Measurements from ENCODE around the gene CLDND2. TPM values are rescaled to one million over a fixed set of nuclear protein-coding genes. Genes with fewer than 3 reads are reported as not detected.

The CLDND2 gene
- total RNA-seq, 1 donor from 2014 or later: 1.9 TPM

- DNase-seq (no peak), ATAC-seq (no peak)
- intact Hi-C loops (cut with DNase I): no loop called here
- Histone ChIP-seq H3K4me3 (no peak overlapping the region), H3K4me1 (peaks cover 7% of the 10 kb centered on the region), H3K36me3 (no peaks in the 10 kb centered on the region), H3K27ac (no peak overlapping the region), H3K9me3 (no peaks in the 10 kb centered on the region), H3K27me3 (ENCODE audit: low read depth) (peaks cover 5% of the 10 kb centered on the region)
- no peak for TF ChIP-seq CTCF (IDR thresholded peaks at IDR 0.05)
Measured at GRCh38 chr19:51333836-51334460, 34.9 kb downstream of the CLDND2 start.

GRCh38 chr19:51331716-51332115, 37.1 kb downstream of the CLDND2 start:
- no peak for DNase-seq
- intact Hi-C loops (cut with DNase I): no loop called here

GRCh38 chr19:51331193-51331592, 37.6 kb downstream of the CLDND2 start:
- Histone ChIP-seq H3K4me3 (no peak overlapping the region), H3K36me3 (no peaks in the 10 kb centered on the region), H3K9me3 (no peaks in the 10 kb centered on the region), H3K4me1 (peaks cover 13% of the 10 kb centered on the region), H3K27me3 (ENCODE audit: low read depth) (peaks cover 32% of the 10 kb centered on the region), H3K27ac (no peak overlapping the region)
- intact Hi-C loops (cut with DNase I): no loop called here
- DNase-seq (no peak), ATAC-seq (no peak)
- TF ChIP-seq CTCF (IDR thresholded peaks at IDR 0.05): no peak

More at GRCh38 chr19:51331716-51332115, 37.1 kb downstream of the CLDND2 start:
- no peak for ATAC-seq
- H3K9me3 ChIP-seq: no peaks in the 10 kb centered on the region
- peaks cover 27% of the 10 kb centered on the region for H3K27me3 ChIP-seq (ENCODE audit: low read depth)
- H3K36me3 ChIP-seq: no peaks in the 10 kb centered on the region
- H3K4me3 ChIP-seq: no peak overlapping the region
- TF ChIP-seq CTCF (IDR thresholded peaks at IDR 0.05): no peak
- H3K4me1 ChIP-seq: peaks cover 13% of the 10 kb centered on the region
- H3K27ac ChIP-seq: no peak overlapping the region

GRCh38 chr19:51330366-51330765, 38.4 kb downstream of the CLDND2 start:
- DNase-seq (no peak), ATAC-seq (no peak)
- Histone ChIP-seq H3K27ac (no peak overlapping the region), H3K4me3 (no peak overlapping the region), H3K27me3 (ENCODE audit: low read depth) (peaks cover 38% of the 10 kb centered on the region), H3K4me1 (peaks cover 13% of the 10 kb centered on the region), H3K36me3 (no peaks in the 10 kb centered on the region), H3K9me3 (no peaks in the 10 kb centered on the region)
- TF ChIP-seq CTCF (IDR thresholded peaks at IDR 0.05): no peak
- intact Hi-C loops (cut with DNase I): no loop called here

- H3K4me3 ChIP-seq: no peak overlapping the region
- no peaks in the 10 kb centered on the region for H3K36me3 ChIP-seq
- no peak for ATAC-seq
- DNase-seq: no peak
- H3K27ac ChIP-seq: no peak overlapping the region
- peaks cover 40% of the 10 kb centered on the region for H3K27me3 ChIP-seq (ENCODE audit: low read depth)
- peaks cover 13% of the 10 kb centered on the region for H3K4me1 ChIP-seq
- intact Hi-C loops (cut with DNase I): no loop called here
- no peaks in the 10 kb centered on the region for H3K9me3 ChIP-seq
- TF ChIP-seq CTCF (IDR thresholded peaks at IDR 0.05): no peak
Measured at GRCh38 chr19:51329411-51329810, 39.4 kb downstream of the CLDND2 start.
